SK-N-SH (cell line): ENCODE measurements around the gene ZSWIM3.

Experiments
- CTCF ChIP-seq: fragments of 200-600 bp; sonication (generic); IDR thresholded peaks from 2 replicates; pipeline ENCODE4 v1.6.1; 2017; ENCODE audit warnings: antibody characterized with exemption, mild to moderate bottlenecking, moderate library complexity
- FOXM1 ChIP-seq: IDR thresholded peaks from 2 replicates; pipeline ENCODE4 v1.4.0; 2012; ENCODE audit warnings: low read depth, mild to moderate bottlenecking
- RCOR1 ChIP-seq: fragments of 150-350 bp; IDR thresholded peaks from 2 replicates; pipeline ENCODE4 v1.6.1; 2017; ENCODE audit warnings: antibody characterized with exemption, low read length

GRCh38 chr20:45917790-45918141 is 60.4 kb downstream of the ZSWIM3 start:
- TF ChIP-seq CTCF = no peak
- no peak for TF ChIP-seq RCOR1
- TF ChIP-seq FOXM1 = no peak
